HG03558 (cell line): ENCODE measurements around the gene SLC6A3.

ENCODE experiments used
- ATAC-seq: cut with Tn5 transposase; IDR thresholded peaks from one replicate; pipeline ENCODE4 v1.9.1; 2021; ENCODE audit warnings: moderate number of reproducible peaks; ENCODE audit not compliant: unreplicated experiment; ENCODE audit errors: extremely low read depth

SLC6A3 gene

DNA sequence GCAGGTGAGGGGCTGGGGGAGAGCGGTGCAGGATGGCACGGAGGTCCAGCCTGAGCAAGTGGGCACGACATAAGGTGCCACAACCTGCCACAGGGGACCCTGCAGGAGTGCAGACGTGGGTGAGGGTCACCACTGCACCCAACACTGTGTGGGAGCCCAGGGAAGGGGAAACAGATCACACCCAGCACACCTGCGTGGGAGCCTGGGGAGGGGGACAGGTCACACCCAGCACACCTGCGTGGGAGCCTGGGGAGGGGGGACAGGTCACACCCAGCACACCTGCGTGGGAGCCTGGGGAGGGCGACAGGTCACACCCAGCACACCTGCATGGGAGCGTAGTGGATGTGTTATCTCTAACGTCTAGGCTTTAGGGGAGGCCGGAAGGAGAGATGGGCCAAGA, 53.0 kb downstream of the SLC6A3 start:
- no peak for ATAC-seq

GRCh38 chr5:1391691-1392090, 53.5 kb downstream of the SLC6A3 start:
- ATAC-seq, result no peak

- ATAC-seq, result no peak
These were observed 54.2 kb downstream of the SLC6A3 start for GRCh38 chr5:1390861-1391600.

DNA sequence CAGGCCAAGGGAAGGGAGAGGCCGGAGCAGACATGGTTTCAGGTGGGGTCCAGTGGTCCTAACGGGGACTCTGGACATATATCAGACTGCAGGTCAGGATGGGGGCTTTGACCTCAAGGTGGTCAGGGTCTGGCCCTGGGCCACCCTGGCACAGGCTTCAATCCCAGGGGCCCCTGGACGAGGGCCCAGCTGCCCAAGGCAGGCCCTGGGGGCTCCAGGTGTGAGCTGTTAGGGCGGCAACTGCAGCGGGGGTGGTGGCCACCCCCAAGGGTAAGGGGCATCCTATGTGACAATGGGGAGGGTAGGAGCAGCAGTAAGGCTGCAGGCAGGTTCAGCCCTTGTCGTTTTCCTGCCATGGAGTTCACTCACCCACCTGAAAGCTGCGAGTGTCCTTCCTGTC, 54.9 kb downstream of the SLC6A3 start:
- no peak for ATAC-seq

GRCh38 chr5:1388383-1388967, 56.8 kb downstream of the SLC6A3 start:
- no peak for ATAC-seq

DNA sequence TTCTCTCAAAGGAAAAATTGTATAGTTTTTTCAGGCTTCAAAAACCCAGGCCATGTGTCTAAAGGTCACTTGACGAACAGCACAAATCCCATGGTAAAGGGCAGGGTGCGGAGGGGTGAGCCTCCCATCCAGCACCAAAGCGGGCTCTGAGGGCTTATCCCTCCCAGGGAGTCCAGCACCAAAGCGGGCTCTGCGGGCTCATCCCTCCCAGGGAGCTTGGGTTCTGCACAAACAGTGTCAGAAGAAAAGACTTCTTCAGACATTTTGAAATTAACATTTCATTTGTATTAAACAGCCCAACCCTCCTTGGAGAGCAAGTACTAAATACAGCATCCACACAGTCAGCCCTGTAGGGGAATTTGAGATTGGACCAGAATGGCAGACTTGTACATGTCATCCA, 57.4 kb downstream of the SLC6A3 start:
- ATAC-seq, result no peak

- ATAC-seq, result no peak
These were observed 58.0 kb downstream of the SLC6A3 start for GRCh38 chr5:1387059-1387755.

GRCh38 chr5:1386274-1386717, 58.9 kb downstream of the SLC6A3 start:
- peak; percentile 26 for ATAC-seq

DNA sequence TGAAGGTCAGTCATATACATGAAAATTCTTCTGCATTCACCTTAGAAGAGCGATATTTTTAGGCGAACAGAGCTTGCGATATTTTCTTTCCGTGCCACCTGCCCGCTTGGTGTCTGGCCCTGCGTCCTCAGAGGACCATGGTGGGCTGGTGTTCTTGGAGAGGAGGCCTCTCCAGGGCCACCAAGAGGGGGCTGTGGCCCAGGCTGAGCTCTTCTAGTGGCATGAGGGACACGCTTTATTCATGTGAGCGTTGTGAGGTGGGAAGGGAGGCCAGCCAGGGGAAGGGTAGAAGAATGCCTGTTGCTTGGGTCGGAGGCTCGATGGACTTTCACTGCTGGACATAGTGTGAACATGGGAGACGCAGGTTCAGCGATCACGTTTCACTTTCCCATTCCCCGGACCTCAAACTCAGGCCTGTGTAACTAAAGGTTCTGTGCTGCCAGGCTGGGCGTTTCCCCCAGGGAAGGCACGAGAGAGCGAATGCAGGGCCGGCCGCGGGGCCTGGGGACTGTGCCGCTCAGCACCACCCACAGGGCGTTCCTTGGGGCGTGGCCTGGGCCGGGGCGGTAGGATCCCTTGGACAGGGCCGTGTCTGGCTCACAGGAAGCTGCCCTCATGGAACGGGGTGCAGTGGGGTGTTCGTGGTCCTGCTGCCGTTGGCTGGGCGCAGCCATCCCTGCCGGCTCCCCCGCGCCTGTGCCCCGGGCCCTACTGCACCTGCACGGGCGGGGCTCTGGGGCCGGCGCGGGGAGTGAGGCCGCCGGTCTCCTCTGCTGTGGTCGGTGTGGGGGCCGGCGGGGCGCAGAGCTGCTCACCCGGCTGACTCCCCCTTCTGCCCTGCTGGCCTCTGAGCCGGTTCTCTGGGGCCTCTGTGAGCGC, 59.6 kb downstream of the SLC6A3 start:
- peak; percentile 42 for ATAC-seq

DNA sequence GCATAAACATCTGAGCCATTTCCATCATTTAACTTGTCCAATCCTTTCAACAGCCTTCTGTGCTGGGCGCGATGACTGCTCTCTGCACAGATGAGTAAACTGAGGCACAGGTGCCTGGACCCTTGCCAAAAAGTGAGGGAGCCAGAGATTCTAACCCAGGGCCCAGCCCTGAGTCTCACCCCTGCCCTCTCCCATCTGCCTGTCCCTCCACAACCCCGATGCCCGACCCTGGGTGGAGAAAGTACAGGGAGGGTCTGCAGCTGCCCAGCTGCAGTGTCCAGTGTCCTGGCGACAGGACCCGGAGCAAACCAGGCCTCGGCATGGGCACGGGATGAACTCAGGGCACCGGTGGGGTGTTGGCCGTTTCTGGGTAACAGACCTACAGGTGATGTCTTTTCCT, 60.7 kb downstream of the SLC6A3 start:
- no peak for ATAC-seq

DNA sequence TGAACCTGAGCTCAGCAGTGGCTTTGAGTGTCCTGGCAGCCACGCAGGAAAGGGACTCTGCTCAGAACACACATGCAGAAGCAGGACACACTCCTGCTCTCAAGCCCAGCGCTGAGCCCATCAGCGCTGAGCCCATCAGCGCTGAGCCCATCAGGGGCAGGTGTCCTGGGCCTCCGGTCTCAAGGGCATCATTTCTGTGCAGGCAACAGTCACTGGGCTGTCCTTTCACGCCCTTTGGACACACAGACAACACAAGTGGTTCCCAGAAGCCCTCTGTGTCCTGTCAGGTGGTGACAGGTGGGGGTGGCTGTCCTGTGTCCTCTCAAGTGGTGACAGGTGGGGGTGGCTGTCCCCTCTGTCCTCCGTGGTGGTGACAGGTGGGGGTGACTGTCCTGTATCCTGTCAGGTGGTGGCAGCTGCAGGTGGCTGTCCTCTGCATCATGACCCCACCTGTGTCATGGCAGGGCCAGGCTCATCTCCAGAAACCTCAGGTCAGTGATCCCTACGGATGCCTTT, 61.3 kb downstream of the SLC6A3 start:
- ATAC-seq, result no peak

DNA sequence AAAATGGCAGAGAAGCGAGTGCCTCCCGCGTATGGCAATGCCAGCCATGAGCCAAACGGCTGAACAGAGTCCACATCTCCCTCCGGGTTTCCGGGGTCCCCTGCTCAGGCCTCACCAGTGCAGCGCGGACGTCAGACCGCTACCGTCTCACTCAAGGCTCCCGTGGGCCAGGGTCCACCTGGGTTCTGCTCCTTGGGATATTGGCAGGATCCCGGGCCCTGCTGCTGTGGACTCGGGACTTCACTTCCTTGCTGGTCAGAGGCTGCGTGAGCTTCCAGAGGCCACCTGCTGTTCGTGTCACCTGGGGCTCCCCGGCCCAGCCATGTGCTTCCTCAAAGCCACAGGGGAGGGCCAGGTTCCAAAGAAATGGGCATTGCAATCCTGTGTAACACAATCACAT, 61.9 kb downstream of the SLC6A3 start:
- no peak for ATAC-seq

DNA sequence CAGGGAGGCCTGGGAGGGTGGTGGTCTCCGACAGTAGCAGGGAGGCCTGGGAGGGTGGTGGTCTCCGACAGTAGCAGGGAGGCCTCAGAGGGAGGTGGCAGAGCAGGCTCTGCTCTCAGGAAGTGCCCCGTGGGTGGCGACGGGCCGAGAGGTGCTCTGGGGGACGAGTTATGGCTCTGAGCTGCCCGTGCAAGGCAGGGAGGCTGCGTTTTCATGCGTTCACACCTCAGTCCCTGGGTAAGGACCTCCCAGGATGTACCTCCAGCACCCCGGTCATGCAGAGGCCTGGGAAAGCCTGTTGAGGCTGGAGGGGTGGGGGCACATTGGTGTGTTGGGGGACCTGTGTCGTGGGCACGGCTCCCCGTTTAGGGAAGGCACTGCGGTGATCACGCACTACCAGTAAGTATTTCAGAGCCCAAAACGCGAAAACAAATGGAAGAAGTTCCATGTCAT, 63.0 kb downstream of the SLC6A3 start:
- no peak for ATAC-seq

GRCh38 chr5:1381370-1382247, 63.6 kb downstream of the SLC6A3 start:
- no peak for ATAC-seq

GRCh38 chr5:1380910-1381309, 64.3 kb downstream of the SLC6A3 start:
- ATAC-seq, result no peak

DNA sequence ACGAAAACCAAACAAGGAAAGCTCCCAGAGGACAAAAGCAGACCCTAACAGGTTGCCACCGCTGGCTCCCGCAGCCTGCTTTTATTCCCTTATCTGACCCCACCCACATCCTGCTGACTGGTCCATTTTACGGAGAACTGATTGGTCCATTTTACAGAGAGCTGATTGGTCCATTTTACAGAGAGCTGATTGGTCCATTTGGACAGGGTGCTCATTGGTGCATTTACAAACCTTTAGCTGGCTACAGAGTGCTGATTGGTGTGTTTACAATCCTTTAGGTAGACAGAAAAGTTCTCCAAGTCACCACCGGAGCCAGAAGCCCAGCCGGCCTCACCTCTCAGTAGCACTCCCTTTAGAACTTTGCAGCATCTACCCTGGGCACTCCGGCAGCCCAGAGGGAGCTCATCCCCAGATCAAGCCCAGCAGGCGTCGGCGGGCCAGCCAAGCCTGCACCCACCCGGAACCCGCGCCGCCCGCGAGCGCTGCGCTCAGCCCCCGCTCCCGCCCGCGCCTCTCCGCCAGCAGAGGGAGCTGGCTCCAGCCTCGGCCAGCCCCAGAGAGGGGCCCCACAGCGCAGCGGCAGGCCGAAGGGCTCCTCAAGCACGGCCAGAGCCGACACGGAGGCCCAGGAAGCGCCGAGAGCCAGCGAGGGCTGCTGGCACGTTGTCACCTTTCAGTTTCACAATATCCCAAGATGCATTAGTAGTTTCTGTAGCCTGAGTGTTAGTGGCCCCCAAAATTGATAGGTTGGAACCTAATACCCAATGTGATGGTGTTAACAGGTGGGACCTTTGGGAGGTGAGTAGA, 65.0 kb downstream of the SLC6A3 start:
- ATAC-seq, result no peak

- no peak for ATAC-seq
These were observed 66.2 kb downstream of the SLC6A3 start for GRCh38 chr5:1378866-1379659.

- ATAC-seq, result no peak
These were observed 67.1 kb downstream of the SLC6A3 start for GRCh38 chr5:1378096-1378495.
